ENCODE data around the gene ZBTB1. TPM values are rescaled to one million over a fixed set of nuclear protein-coding genes. Genes with fewer than 3 reads are reported as not detected.

Gene ZBTB1
- total RNA-seq (2021): 24.7 to 32.5 TPM (median 31.7 TPM) in 3 replicates
- percentile 88 among the genes with signal in this experiment for Bru-seq, nascent RNA
- long read RNA-seq, experiment 1, full-length matches to known transcripts: 6 of 122 reads
- long read RNA-seq, experiment 1, partial matches to known transcripts: 97 of 122 reads
- long read RNA-seq, experiment 1, other reads (novel, unspliced or antisense): 19 of 122 reads
- long read RNA-seq, experiment 2, partial matches to known transcripts: 12 of 36 reads
- long read RNA-seq, experiment 2, other reads (novel, unspliced or antisense): 24 of 36 reads
- long read RNA-seq, experiment 3, partial matches to known transcripts: 4 of 6 reads
- long read RNA-seq, experiment 3, other reads (novel, unspliced or antisense): 2 of 6 reads

GRCh38 chr14:64504310-64504896 is at the start of gene ZBTB1:
TSS of gene ZBTB1 (plus strand) at chr14:64504770. CDS start at chr14:64521505, 16,735 bp downstream.
- peak within 1 kb of the TSS; percentile 99 for H3K27ac Mint-ChIP-seq
- peak within 1 kb of the TSS; percentile 81 for H3K4me3 Mint-ChIP-seq
- peaks cover 57% of the 10 kb centered on the region for H3K4me1 Mint-ChIP-seq
- no peaks in the 10 kb centered on the region for H3K9me3 Mint-ChIP-seq
- peak; percentile 87 for DNase-seq (ENCODE audit: low spot score)
- no peak for TF ChIP-seq PRRX2 (CRISPR knock-in tag; IDR thresholded peaks at IDR 0.05)
- TF ChIP-seq MYBL2 (CRISPR knock-in tag; IDR thresholded peaks at IDR 0.05): 0 out of 2 replicates have a peak, but pooled peaks have one; percentile 77
- no peak for TF ChIP-seq ETV6 (CRISPR knock-in tag; IDR thresholded peaks at IDR 0.05)
- TF ChIP-seq ATF2 (CRISPR knock-in tag; IDR thresholded peaks at IDR 0.05; ENCODE audit: borderline replicate concordance, low read depth): 0 out of 2 replicates have a peak, but pooled peaks have one; percentile 15
- peak; percentile 33; the same call in 1 of the 2 replicates for TF ChIP-seq NFYB (CRISPR knock-in tag; conservative IDR thresholded peaks at IDR 0.05; ENCODE audit: low read depth)
- TF ChIP-seq EMX1 (CRISPR knock-in tag; IDR thresholded peaks at IDR 0.05): peak; percentile 55; the same call in 1 of the 2 replicates
- peak; percentile 19; the same call in 1 of the 2 replicates for TF ChIP-seq E2F4 (CRISPR knock-in tag; IDR thresholded peaks at IDR 0.05; ENCODE audit: borderline replicate concordance, low read depth)
- TF ChIP-seq ZNF416 (CRISPR knock-in tag; IDR thresholded peaks at IDR 0.05): 0 out of 2 replicates have a peak, but pooled peaks have one; percentile 17
- no peak for TF ChIP-seq CBFB (CRISPR knock-in tag; IDR thresholded peaks at IDR 0.05; ENCODE audit: low read depth)
- 0 out of 2 replicates have a peak, but pooled peaks have one; percentile 64 for TF ChIP-seq NFATC4 (CRISPR knock-in tag; IDR thresholded peaks at IDR 0.05)
- 0 out of 2 replicates have a peak, but pooled peaks have one; percentile 17 for TF ChIP-seq ZNF232 (CRISPR knock-in tag; IDR thresholded peaks at IDR 0.05)
- TF ChIP-seq ZBTB21 (CRISPR knock-in tag; IDR thresholded peaks at IDR 0.05; ENCODE audit: borderline replicate concordance): 0 out of 2 replicates have a peak, but pooled peaks have one; percentile 22
- TF ChIP-seq FOXK1 (CRISPR knock-in tag; IDR thresholded peaks at IDR 0.05): peak; percentile 10; the same call in 1 of the 2 replicates
- TF ChIP-seq USF1 (CRISPR knock-in tag; IDR thresholded peaks at IDR 0.05): no peak
- TF ChIP-seq ZNF423 (CRISPR knock-in tag; IDR thresholded peaks at IDR 0.05): no peak
- TF ChIP-seq ZNF671 (CRISPR knock-in tag; IDR thresholded peaks at IDR 0.05): no peak
- TF ChIP-seq SP1 (CRISPR knock-in tag; conservative IDR thresholded peaks at IDR 0.05): peak; percentile 33; the same call in 1 of the 2 replicates
- ChIA-PET CTCF (interaction anchor here (0.6 to 1.8 kb wide), 3 partner anchors 18 to 132 kb away, joined by 3 to 6 read pairs (median 3); partner anchors contain the start of gene HSPA2), POLR2A (interaction anchor here (0.6 to 2.8 kb wide), 18 partner anchors 9 to 463 kb away, joined by 3 to 14 read pairs (median 4); partner anchors contain the start of genes HSPA2 and MTHFD1)
- H3K36me3 Mint-ChIP-seq: no peaks in the 10 kb centered on the region; the same call in 1 of the 2 replicates
- H3K27me3 Mint-ChIP-seq (ENCODE audit: low read depth): no peaks in the 10 kb centered on the region
- peak; percentile 53 for ATAC-seq

GRCh38 chr14:64459405-64460136 is 45.0 kb upstream of the ZBTB1 start:
- Mint-ChIP-seq H3K27me3 (ENCODE audit: low read depth) (no peaks in the 10 kb centered on the region), H3K36me3 (peaks cover 46% of the 10 kb centered on the region), H3K27ac (peak overlapping the region; percentile 17; the same call in 1 of the 2 replicates), H3K4me1 (peaks cover 4% of the 10 kb centered on the region), H3K4me3 (no peak overlapping the region), H3K9me3 (no peaks in the 10 kb centered on the region)
- no peak for ATAC-seq
- POLR2A ChIA-PET: no interaction called here
- CTCF ChIA-PET: no interaction called here
- DNase-seq (ENCODE audit: low spot score): no peak
- no peak for TF ChIP-seq PRDM15 (CRISPR knock-in tag; IDR thresholded peaks at IDR 0.05)
- TF ChIP-seq KAT7 (CRISPR knock-in tag; IDR thresholded peaks at IDR 0.05; ENCODE audit: borderline replicate concordance): no peak
- no peak for TF ChIP-seq ATF2 (CRISPR knock-in tag; IDR thresholded peaks at IDR 0.05; ENCODE audit: borderline replicate concordance, low read depth)
- no peak for TF ChIP-seq TEAD1 (CRISPR knock-in tag; IDR thresholded peaks at IDR 0.05)
- no peak for TF ChIP-seq ZNF512 (CRISPR knock-in tag; IDR thresholded peaks at IDR 0.05; ENCODE audit: borderline replicate concordance)
